Measurements from ENCODE around the gene OLR1.
"Not testable (repeated sequence)": the region's sequence is repeated elsewhere in the genome, so short reads cannot be mapped to it uniquely, and the experiment has no call there.

The OLR1 gene

DNA sequence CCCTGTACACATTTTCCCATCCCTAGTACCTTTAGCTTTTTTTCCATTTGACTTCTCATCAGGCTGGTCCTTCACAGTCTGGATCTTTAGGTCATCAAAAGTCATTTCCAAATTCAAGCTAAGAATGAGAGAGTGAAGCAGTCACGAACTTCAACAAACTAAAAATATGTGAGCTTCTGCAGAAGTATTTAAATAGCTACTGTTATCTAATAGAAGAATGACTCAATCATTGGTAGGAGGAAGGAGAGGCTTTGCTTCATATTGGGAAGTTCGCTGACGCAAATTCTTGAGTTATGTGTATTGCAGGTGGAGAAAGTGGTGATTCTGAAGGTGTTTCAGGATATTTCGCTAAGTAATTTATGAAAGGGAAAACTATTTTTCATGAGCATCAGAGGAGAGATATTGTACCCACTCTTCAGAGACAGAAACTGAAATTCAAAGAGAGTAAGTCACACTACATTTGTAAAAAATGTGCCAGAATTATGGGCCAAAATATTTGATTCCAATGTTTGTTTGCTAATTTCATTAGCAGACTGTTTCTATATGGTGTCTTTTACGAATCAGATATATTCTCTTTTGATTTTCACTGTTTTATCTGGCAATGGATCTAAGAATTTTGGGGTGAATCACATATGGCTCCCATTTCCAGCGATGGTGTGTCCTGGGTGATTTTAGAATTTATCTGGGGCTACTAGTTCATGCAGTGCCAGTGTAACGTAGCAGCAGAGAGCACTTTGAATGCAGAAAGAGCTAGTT lies at the start of gene OLR1:
Gene OLR1, minus strand, starts transcription at position 160 of the 756 bp plus-strand sequence. Its CDS starts 55 bp downstream, at position 105.
- in situ Hi-C loops (cut with MboI; ENCODE audit: low pct_unique_long_range_greater_than_20kb, low sequenced_read_pairs) = no loop called here
- DNase-seq = no peak

DNA sequence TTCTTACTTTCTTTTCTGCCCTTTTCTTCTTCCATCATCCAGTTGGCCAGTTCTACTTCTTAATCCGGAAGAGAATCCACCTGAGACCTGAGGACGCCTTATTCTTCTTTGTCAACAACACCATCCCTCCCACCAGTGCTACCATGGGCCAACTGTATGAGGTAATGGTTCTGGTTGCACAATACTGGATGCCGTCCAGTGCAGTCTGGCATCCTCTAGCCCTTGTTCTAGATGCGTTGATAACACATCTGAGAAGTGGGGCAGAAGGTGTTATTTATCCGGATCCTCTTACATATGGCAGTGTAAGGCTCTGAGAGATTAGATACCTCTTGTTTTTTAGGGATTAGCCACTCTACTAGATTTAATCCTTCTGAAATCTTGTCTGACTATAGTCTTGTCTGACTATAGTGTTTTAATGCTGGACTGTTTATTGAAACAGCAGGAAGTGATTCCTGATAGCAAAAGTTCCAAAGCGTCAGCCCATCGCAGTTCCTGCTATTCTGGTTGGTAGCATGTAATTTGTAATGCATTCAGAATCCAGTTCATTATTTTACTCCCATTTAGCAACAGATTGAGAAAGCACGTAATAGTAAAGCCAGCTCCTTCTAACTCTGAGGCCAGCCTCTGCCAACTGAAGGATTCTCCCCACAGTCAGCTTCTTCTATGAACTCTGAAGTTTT lies 48.6 kb upstream of the OLR1 start:
- DNase-seq = no peak
- in situ Hi-C loops (cut with MboI; ENCODE audit: low pct_unique_long_range_greater_than_20kb, low sequenced_read_pairs) = no loop called here

DNA sequence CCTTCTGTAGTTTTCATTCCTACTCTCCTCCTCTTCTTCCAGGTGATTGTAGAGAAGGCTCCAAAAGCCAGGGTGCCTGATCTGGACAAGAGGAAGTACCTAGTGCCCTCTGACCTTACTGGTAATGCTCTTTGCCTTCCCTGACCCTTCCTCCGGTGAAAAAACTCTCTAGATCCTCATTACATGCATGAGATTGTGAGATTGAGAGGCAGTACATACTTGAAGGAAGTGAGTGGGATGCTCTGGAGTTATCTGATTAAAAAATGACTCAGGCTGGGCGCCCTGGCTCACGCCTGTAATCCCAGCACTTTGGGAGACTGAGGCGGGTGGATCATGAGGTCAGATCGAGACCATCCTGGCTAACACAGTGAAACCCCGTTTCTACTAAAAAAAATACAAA lies 46.1 kb upstream of the OLR1 start:
- DNase-seq = no peak
- in situ Hi-C loops (cut with MboI; ENCODE audit: low pct_unique_long_range_greater_than_20kb, low sequenced_read_pairs) = no loop called here

DNA sequence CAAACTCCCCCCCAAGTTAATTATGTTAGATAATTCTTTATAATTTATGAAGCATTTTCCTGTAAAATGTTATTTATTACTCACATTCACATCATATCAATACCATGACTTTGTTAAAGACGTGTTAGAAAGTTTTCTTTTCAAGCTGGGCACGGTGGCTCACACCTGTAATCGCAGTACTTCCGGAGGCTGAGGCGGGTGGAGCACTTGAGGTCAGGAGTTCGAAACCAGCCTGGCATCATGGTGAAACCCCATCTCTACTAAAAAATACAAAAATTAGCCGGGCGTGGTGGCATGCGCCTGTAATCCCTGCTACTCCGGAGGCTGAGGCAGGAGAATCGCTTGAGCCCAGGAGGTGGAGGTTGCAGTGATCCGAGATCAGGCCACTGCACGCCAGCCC lies 44.0 kb upstream of the OLR1 start:
- DNase-seq; in situ Hi-C loops (cut with MboI; ENCODE audit: low pct_unique_long_range_greater_than_20kb, low sequenced_read_pairs): not testable (repeated sequence)

DNA sequence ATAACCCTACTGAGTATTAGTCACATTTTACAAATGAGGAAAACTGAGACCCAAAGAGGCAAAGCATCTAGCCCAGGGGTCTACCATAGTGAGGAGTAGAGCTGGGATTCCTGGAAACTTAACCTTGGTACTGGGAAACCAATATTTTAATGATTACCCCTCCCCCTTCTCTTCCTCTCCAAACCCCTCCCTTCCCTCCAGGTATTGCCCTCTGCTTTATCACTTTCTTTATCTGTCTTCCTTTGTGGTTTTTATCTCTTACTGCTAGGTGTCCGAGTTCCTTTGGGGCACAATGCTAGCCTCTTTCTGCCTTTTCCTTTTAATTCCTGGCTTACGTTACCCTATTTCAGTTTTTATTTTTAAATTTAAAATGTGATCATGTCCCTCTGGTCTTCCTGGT lies 43.5 kb upstream of the OLR1 start:
- no peak for DNase-seq
- in situ Hi-C loops (cut with MboI; ENCODE audit: low pct_unique_long_range_greater_than_20kb, low sequenced_read_pairs) = no loop called here

DNA sequence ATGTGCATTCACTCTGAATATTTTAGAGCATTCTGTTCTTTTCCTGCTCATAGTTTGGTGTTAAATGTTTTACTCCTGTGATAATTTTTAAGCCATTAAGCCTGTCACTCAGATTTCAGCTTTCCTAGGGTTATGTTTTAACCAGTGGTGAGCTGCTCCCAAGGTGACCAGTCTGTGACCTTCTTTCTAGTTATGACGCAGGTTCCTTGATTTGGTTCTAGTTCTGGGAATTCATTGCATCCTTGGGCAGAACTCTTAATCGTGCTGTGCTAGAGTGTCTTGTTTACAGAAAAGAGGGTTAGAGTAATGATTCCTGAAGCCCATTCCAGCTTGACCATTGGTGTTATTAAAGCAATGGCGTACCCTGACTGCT lies 42.9 kb upstream of the OLR1 start:
- in situ Hi-C loops (cut with MboI; ENCODE audit: low pct_unique_long_range_greater_than_20kb, low sequenced_read_pairs) = no loop called here
- no peak for DNase-seq

DNA sequence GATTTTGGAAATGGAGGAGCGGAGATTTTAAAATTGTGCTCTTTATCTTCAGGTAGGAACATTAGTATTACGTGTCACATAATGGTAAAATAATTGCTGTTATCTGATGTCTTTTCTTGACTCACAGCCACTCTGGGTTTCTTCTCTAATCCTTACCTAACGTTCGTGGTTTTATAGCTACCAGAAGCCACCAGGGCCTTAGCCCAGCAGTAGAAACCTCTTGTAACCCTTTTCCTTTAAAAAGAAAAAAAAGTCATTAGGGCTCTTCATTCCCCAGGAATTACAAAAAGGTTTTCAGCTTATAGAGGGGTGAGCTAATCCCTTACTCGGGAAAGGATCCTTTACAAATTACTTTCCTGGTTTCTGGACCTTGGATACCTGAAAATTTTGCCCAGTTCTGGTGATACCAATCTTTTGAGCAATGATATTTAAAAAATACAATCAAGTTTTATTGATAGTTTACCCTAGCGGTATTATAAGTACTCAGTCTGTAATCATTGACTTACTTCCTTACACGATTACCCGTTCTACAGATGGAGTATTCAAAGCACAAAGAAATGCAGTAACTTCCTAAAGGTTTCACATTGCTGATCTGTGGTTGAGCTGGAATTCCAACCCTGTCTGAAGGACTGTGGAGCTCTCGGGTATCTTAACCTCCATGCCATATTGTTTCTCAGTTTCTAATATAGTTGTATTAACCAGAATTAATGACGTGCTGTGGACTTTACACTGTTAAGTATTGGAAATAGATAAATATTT lies 42.4 kb upstream of the OLR1 start:
- no peak for DNase-seq
- in situ Hi-C loops (cut with MboI; ENCODE audit: low pct_unique_long_range_greater_than_20kb, low sequenced_read_pairs) = no loop called here

DNA sequence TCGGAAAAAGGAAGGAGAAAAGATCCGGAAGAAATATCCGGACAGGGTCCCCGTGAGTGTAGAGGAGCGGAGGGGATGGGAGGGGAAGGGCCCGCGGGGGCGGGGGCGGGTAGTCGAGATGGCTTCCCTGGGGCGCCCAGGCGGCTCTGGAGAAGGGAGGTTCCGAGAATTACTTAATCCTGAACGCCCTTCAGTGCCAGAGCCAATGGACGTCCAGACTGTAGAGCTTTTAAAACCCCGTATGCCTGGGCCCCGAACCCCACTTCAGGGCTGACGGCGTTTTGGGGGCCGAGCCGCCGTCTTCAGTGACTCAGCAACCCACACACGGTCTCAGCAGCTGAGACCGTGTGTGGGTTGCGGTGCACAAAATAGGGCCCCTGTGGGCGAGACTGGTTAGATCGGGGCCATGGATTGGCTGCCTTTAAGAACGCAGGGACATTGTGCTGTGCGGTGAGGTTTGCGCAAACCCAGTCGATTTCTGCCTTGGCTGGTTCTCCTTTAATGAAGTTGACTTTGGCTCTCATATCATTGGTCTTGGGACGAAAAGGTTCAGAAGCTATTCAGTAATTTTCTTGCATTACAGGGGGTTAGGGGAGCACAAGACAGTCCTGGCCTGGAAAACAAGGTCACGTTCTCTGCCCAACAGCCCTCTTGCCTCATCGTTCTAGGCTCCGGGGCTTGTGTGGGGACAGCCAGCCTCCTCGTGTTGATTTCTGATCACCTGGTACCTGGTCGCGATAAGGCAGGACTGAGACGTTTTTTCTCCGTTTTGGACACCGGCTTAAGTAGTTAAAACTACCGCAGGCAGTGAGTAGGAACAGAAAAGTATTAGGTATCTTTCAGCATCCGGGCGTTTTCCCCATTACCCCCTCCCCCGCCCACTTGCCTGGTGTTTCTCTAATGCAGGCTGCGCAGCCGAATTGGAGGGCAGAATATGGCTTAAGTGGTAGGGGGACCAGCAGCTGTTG lies 41.5 kb upstream of the OLR1 start:
- DNase-seq = peak; percentile 68
- in situ Hi-C loops (cut with MboI; ENCODE audit: low pct_unique_long_range_greater_than_20kb, low sequenced_read_pairs) = no loop called here

DNA sequence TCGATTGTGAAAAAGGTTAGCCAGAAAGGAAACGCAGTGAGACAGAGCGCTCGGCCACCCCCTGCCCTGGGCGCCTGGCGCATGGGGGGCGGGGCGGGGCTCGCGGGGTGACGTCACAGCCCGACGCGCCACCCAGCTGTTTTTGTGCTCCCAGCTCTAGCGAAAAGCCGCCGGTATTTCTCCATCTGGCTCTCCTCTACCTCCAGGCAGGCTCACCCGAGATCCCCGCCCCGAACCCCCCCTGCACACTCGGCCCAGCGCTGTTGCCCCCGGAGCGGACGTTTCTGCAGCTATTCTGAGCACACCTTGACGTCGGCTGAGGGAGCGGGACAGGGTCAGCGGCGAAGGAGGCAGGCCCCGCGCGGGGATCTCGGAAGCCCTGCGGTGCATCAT lies 40.8 kb upstream of the OLR1 start, which contains the start of gene GABARAPL1:
Gene GABARAPL1, plus strand, starts transcription at position 139 of the 393 bp plus-strand sequence. Its CDS starts 253 bp downstream, at position 392.
- peak; percentile 69 for DNase-seq
- in situ Hi-C loops (cut with MboI; ENCODE audit: low pct_unique_long_range_greater_than_20kb, low sequenced_read_pairs) = no loop called here

DNA sequence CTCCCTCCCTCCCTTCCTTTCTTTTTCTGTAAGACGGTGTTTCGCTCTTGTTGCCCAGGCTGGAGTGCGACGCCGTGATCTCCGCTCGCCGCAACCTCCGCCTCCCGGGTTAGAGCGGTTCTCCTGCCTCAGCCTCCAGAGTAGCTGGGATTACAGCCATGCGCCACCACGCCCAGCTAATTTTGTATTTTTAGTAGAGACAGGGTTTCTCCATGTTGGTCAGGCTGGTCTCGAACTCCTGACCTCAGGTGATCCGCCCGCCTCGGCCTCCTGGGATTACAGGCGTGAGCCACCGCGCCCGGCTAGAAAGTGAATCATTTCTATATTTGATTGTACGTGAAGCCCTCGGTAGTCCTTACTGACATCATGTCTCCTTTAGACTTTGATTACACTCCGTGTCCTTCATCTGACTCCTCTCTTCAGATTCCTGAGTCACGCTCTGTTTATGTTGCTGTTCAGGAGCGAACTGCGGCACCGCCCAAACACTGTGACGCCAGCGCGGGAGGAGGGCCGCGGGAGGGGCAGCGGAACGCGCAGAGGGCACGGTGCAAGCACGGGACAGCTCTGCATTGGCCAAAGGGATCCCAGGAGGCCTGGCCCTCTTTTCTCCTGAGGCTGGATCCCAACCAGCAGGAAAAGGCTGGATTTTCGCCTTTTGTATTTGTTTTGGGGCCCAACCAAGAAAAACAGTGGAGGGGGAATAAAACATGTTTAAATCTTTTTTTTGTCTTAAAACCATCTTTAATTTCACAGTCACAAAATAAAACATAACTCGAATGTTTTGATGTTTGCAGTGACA lies 40.2 kb upstream of the OLR1 start:
- peak; percentile 73 for DNase-seq
- in situ Hi-C loops (cut with MboI; ENCODE audit: low pct_unique_long_range_greater_than_20kb, low sequenced_read_pairs) = no loop called here

DNA sequence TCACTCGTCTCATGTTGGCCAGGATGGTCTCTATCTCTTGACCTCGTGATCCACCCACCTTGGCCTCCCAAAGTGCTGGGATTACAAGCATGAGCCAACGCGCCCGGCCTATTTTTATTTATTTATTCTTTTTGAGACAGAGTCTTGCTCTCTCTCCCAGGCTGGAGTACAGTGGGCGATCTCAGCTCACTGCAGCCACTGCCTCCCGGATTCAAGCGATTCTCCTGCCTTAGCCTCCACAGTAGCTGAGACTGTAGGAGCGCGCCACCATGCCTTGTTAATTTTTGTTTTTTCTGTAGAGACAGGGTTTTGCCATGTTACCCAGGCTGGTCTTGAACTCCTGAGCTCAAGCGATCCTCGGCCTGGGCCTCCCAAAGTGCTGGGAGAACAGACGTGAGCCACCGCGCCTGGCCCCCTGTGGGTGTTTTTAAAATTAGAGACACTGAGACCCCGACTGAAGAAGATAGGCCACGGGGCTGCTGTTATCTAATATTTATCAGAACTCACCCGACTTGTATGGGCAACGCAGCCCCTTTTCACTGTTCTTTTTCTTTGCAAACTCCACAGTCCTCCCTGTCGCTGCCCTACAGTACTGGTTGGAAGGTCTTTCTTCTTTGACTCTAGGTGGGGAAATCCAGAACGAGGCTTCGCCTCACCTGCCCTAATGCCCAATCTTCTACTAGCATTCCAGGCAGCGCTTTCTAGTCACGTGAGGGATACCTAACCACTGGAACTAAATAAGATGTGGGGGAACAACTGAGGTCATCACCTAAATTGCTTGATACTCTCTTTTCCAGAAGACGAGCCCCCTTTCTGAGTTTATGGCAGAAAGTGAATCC lies 39.4 kb upstream of the OLR1 start:
- no peak for DNase-seq
- in situ Hi-C loops (cut with MboI; ENCODE audit: low pct_unique_long_range_greater_than_20kb, low sequenced_read_pairs) = no loop called here

DNA sequence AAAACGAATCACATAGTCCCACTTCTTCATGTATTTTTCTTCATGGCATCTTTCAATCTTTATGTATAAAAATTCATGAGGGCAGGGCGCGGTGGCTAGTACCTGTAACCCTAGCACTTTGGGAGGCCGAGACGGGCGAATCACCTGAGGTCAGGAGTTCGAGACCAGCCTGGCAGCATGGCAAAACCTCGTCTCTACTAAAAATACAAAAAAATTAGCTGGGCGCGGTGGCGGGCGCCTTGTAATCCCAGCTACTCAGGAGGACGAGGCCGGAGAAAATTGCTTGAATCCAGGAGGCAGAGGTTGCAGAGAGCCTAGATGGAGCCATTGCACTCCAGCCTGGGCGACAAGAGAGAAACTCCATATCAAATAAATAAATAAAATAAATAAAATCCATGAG lies 38.3 kb upstream of the OLR1 start:
- in situ Hi-C loops (cut with MboI; ENCODE audit: low pct_unique_long_range_greater_than_20kb, low sequenced_read_pairs) = no loop called here
- DNase-seq = no peak

DNA sequence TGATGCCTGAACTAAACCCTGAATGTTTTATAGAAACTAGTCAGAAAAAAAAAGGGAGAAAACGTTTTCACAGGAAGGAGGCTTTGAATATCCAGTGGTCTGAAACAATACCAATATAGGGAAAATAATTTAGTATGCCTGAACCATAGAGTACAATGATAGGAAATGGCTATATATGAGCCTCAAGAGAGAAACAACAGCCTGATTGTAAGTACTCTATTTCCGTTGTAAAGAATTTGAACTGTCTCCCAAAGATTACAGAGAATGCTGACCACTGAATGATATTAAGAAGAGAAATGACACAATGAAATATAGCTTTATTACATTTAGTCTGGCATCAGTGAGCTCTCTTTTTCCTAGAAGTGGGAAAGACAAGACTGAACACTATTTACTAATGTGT lies 35.2 kb upstream of the OLR1 start:
- in situ Hi-C loops (cut with MboI; ENCODE audit: low pct_unique_long_range_greater_than_20kb, low sequenced_read_pairs) = no loop called here

DNA sequence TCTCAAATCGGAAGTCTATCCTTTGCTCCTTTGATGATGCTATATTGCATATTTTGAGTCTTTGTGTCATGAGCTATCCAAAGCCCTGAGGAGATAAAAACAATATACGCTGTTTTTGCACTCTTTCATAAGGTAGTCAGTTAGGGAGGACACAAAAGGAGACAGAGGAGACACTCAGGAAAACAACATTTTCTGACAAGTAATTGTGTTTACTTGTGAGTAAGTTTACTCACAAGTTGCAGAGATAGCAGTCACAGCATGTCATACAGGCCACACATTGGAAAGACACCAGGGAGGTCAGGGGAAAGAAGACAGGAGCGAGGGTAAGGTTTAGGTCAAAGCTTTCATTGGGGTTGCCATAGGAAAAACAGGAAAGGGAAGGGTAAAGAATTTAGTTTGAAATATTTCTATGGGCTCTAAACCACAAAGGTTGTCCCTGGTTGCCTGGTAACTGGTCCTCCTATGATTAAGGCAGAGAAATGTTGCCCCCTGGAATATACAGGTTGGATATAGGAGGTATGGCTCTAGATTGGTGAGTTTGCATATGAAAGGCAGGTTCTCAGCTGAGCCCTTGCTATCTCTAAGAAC lies 33.4 kb upstream of the OLR1 start:
- in situ Hi-C loops (cut with MboI; ENCODE audit: low pct_unique_long_range_greater_than_20kb, low sequenced_read_pairs) = no loop called here
- DNase-seq = no peak

More for the DNA sequence above, 35.2 kb upstream of the OLR1 start:
- no peak for DNase-seq

DNA sequence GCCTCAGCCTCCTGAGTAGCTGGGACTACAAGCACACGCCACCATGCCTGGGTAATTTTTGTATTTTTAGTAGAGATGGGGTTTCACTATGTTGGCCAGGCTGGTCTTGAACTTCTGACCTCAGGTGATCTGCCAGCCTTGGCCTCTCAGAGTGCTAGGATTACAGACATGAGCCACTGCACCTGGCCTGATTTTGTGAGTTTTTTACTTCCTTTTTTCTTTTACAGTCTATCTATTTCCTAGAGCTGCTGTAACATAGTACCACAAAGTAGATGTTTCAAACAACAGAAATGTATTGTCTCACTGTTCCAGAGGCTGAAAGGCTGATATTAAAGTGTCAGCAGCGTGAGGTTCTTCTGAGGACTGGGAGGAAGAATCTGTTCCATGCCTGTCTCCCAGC lies 32.6 kb upstream of the OLR1 start:
- in situ Hi-C loops (cut with MboI; ENCODE audit: low pct_unique_long_range_greater_than_20kb, low sequenced_read_pairs); DNase-seq: not testable (repeated sequence)

DNA sequence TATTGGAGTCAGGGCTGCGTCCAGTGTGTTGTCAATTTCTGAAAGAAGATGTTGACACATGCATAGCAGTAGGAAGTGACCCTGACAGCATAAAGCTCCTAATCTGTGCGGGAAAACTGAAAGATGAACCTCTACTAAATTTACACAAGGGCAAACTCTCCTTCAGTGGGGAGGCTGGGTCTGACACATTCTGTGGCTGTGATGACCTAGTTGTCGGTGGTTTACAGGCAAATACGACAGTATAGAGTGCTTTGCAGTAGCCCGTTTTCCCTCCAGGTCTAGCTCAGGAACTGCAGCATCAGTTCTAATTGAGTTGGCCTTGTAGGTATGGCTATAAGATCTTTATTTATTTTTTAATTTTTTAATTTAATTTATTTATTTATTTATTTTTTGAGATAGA lies 25.9 kb upstream of the OLR1 start:
- in situ Hi-C loops (cut with MboI; ENCODE audit: low pct_unique_long_range_greater_than_20kb, low sequenced_read_pairs) = no loop called here
- DNase-seq = no peak

DNA sequence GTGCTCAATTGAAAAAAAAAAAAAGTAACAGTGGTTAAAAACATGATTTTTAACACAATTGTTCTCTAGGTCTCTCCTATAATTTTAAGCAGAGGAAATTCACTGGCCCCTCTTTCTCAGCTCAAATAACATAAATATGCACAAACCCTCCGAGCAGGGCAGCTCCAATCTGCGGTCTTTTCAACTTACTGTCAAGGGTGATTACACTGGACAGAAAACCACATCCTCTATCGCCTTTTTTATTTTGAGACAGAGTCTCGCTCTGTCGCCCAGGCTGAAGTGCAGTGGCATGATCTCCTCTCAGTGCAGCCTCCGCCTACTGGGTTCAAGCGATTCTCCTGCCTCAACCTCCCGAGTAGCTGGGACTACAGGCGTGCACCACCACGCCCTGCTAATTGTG lies 24.3 kb upstream of the OLR1 start:
- in situ Hi-C loops (cut with MboI; ENCODE audit: low pct_unique_long_range_greater_than_20kb, low sequenced_read_pairs) = no loop called here
- DNase-seq = peak; percentile 62

Data from KBM-7 (cell line).